SK-N-SH (cell line): ENCODE results near the gene ARHGAP15.

Experiments used
- CHD2 ChIP-seq: fragments of 150-350 bp; IDR thresholded peaks from 2 replicates; pipeline ENCODE4 v1.6.1; 2018; ENCODE audit warnings: low read length; ENCODE audit not compliant: partially characterized antibody
- CTCF ChIP-seq: fragments of 200-600 bp; sonication (generic); IDR thresholded peaks from 2 replicates; pipeline ENCODE4 v1.6.1; 2017; ENCODE audit warnings: antibody characterized with exemption, mild to moderate bottlenecking, moderate library complexity
- EZH2phosphoT487 ChIP-seq: fragments of 200-600 bp; sonication (generic); IDR thresholded peaks from 2 replicates; pipeline ENCODE4 v1.6.1; 2017; ENCODE audit warnings: low read depth, mixed run types, mild to moderate bottlenecking, antibody characterized with exemption, moderate library complexity, borderline replicate concordance
- FOXM1 ChIP-seq: IDR thresholded peaks from 2 replicates; pipeline ENCODE4 v1.4.0; 2012; ENCODE audit warnings: low read depth, mild to moderate bottlenecking
- PBX3 ChIP-seq: IDR thresholded peaks from 2 replicates; pipeline ENCODE4; 2012
- POLR2AphosphoS5 ChIP-seq: IDR thresholded peaks from 2 replicates; pipeline ENCODE4 v1.6.1; 2012; ENCODE audit warnings: low read depth, low read length
- RAD21 ChIP-seq: IDR thresholded peaks from 2 replicates; pipeline ENCODE4 v1.6.1; 2012; ENCODE audit warnings: mild to moderate bottlenecking, low read length
- SIN3A ChIP-seq: IDR thresholded peaks from 2 replicates; pipeline ENCODE4 v1.6.1; 2012; ENCODE audit warnings: low read depth, mild to moderate bottlenecking, low read length, moderate library complexity, borderline replicate concordance
- SMC3 ChIP-seq: IDR thresholded peaks from 2 replicates; pipeline ENCODE4 v1.6.1; 2012; ENCODE audit warnings: low read depth, low read length, improper control_type of control experiment
- TEAD4 ChIP-seq: IDR thresholded peaks from 2 replicates; pipeline ENCODE4 v1.4.0; 2012; ENCODE audit warnings: mild to moderate bottlenecking, borderline replicate concordance; ENCODE audit not compliant: insufficient read depth
- TF ChIP-seq, protein P1 (sequence below): IDR thresholded peaks from 2 replicates; pipeline ENCODE4 v1.4.0; 2012; ENCODE audit warnings: low read depth
- TF ChIP-seq, protein P2 (sequence below): IDR thresholded peaks from 2 replicates; pipeline ENCODE4 v1.4.0; 2012; ENCODE audit warnings: low read depth, borderline replicate concordance

DNA sequence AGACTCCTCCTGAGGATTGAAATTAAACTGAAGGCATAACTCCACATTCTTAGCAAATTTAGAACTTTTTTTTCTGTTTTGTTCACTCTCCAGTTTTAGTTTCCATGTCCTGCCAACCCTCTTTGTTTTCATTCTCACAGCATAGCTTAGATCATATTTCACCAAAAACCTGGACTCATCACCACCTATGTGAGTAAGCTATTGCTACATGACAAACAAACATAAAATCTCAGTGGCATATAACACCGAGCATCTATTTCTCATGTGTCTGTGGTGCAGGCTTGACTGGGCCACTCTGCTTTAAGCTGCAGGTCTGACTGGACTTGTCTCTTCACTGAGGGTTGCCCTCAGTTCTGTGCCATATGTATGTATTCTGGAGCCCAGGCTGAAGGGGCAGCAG, 385.2 kb downstream of the ARHGAP15 start:
- TF ChIP-seq CTCF, result no peak
- no peak for TF ChIP-seq TEAD4
- TF ChIP-seq FOXM1, result no peak
- TF ChIP-seq SMC3, result no peak
- no peak for TF ChIP-seq CHD2
- TF ChIP-seq, protein P1, sequence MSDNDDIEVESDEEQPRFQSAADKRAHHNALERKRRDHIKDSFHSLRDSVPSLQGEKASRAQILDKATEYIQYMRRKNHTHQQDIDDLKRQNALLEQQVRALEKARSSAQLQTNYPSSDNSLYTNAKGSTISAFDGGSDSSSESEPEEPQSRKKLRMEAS, result no peak
- TF ChIP-seq SIN3A, result no peak
- TF ChIP-seq EZH2phosphoT487, result no peak
- no peak for TF ChIP-seq PBX3
- no peak for TF ChIP-seq POLR2AphosphoS5
- TF ChIP-seq, protein P2, sequence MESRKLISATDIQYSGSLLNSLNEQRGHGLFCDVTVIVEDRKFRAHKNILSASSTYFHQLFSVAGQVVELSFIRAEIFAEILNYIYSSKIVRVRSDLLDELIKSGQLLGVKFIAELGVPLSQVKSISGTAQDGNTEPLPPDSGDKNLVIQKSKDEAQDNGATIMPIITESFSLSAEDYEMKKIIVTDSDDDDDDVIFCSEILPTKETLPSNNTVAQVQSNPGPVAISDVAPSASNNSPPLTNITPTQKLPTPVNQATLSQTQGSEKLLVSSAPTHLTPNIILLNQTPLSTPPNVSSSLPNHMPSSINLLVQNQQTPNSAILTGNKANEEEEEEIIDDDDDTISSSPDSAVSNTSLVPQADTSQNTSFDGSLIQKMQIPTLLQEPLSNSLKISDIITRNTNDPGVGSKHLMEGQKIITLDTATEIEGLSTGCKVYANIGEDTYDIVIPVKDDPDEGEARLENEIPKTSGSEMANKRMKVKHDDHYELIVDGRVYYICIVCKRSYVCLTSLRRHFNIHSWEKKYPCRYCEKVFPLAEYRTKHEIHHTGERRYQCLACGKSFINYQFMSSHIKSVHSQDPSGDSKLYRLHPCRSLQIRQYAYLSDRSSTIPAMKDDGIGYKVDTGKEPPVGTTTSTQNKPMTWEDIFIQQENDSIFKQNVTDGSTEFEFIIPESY, result no peak
- TF ChIP-seq RAD21, result no peak
